Natural killer cell (primary cell): ENCODE measurements around the gene GUCA2B. TPM values are rescaled to one million over a fixed set of nuclear protein-coding genes. Genes with fewer than 3 reads are reported as not detected.

Experiments used
- ATAC-seq, 3 donors: fragments of 150-1000 bp in 2 of 3; fragments of 200-7000 bp in 1 of 3; cut with Tn5 transposase; 1 replicate in 1 of 3; 2 replicates in 2 of 3; pipeline ENCODE4 v1.10.0; 2021; ENCODE audit warnings: mild to moderate bottlenecking in 2 of 3, moderate library complexity in 2 of 3
- DNase-seq, 2 donors: peaks; one replicate each; pipeline versions ENCODE4 v3.0.0 to v3.0.0-alpha.2; 2013 to 2021; ENCODE audit warnings: mixed read lengths in 1 of 2
- H3K27ac ChIP-seq: one replicate; pipeline ENCODE4 v1.5.1; 2013; ENCODE audit warnings: mild to moderate bottlenecking, low read length
- H3K27me3 ChIP-seq: one replicate; pipeline ENCODE4 v1.6.1; 2013; ENCODE audit warnings: low read length; ENCODE audit not compliant: control insufficient read depth, insufficient read depth
- H3K36me3 ChIP-seq: one replicate; pipeline ENCODE4 v1.6.1; 2013; ENCODE audit warnings: low read length; ENCODE audit not compliant: control insufficient read depth, insufficient read depth
- H3K4me1 ChIP-seq: one replicate; pipeline ENCODE4 v1.6.1; 2013; ENCODE audit warnings: low read length; ENCODE audit not compliant: control insufficient read depth, insufficient read depth
- H3K4me3 ChIP-seq: one replicate; pipeline ENCODE4 v1.5.1; 2013; ENCODE audit warnings: low read length
- H3K9me3 ChIP-seq: one replicate; pipeline ENCODE4 v1.6.1; 2013; ENCODE audit warnings: low read length; ENCODE audit not compliant: control insufficient read depth, insufficient read depth
- H3K27ac Mint-ChIP-seq, 2 donors: one replicate each; pipeline ENCODE4 v1.8.0; 2022; ENCODE audit warnings: mild to moderate bottlenecking in 2 of 2, mixed read lengths in 2 of 2, moderate library complexity in 1 of 2
- H3K27me3 Mint-ChIP-seq, 2 donors: one replicate each; pipeline ENCODE4 v1.8.0; 2022; ENCODE audit warnings: low read depth in 2 of 2, mixed read lengths in 2 of 2
- H3K36me3 Mint-ChIP-seq: one replicate; pipeline ENCODE4 v1.8.0; 2022; ENCODE audit warnings: mixed read lengths
- H3K4me1 Mint-ChIP-seq, 2 donors: one replicate each; pipeline ENCODE4 v1.8.0; 2022; ENCODE audit warnings: mixed read lengths in 2 of 2
- H3K4me3 Mint-ChIP-seq: one replicate; pipeline ENCODE4 v1.8.0; 2022; ENCODE audit warnings: mild to moderate bottlenecking, moderate library complexity, mixed read lengths
- H3K9me3 Mint-ChIP-seq, 2 donors: one replicate each; pipeline ENCODE4 v1.8.0; 2022; ENCODE audit warnings: mixed read lengths in 2 of 2
- CTCF ChIP-seq: fragments of 200-600 bp; IDR thresholded peaks from one replicate; pipeline ENCODE4 v1.8.0; 2022; ENCODE audit warnings: antibody characterized with exemption
- WGBS: methylation state at CpG from one replicate; pipeline ENCODE4 v1.1.7; 2013; ENCODE audit warnings: missing lambda C conversion rate; ENCODE audit not compliant: insufficient coverage; 5-methylcytosine and 5-hydroxymethylcytosine counted together
- intact Hi-C: fragments of 100-400 bp; cut with micrococcal nuclease; formaldehyde crosslinking; loops from one replicate; pipeline ENCODE4 v1.14.2; 2022
- total RNA-seq, 4 donors: library from RNA; stranded (reverse); fragments of 120-200 nt in 1 of 4; gene quantifications; one replicate each; pipeline versions ENCODE4 v1.2.3 to v1.2.4, GENCODE V29; 2013 to 2022

GUCA2B gene
- total RNA-seq, 3 donors from 2014 or later (not counting 1 experiment from before 2014, with no cell fraction given), result not detected

- no peak for TF ChIP-seq CTCF
- Mint-ChIP-seq H3K27ac (no peak overlapping the region), H3K4me3 (no peak overlapping the region), H3K36me3 (peaks cover 14% of the 10 kb centered on the region), H3K9me3 (peaks cover 4 to 5% of the 10 kb centered on the region in 2 donors), H3K27me3 (peaks cover 4 to 13% of the 10 kb centered on the region in 2 donors), H3K4me1 (peaks cover 7% of the 10 kb centered on the region in 2 donors)
- no peaks in the 10 kb centered on the region for H3K9me3 ChIP-seq
- WGBS, result 92% methylated on average over 14 of the region's 16 CpGs
- ATAC-seq (no peak), DNase-seq (no peak)
- intact Hi-C loops, result no loop called here
- H3K4me3 ChIP-seq, result no peak overlapping the region
- no peak overlapping the region for H3K27ac ChIP-seq
- no peaks in the 10 kb centered on the region for H3K36me3 ChIP-seq
- no peaks in the 10 kb centered on the region for H3K27me3 ChIP-seq
- H3K4me1 ChIP-seq, result peaks cover 9% of the 10 kb centered on the region
Observed at GRCh38 chr1:42163536-42164503, 10.6 kb downstream of the GUCA2B start.

GRCh38 chr1:42164551-42165420 lies 11.6 kb downstream of the GUCA2B start, which contains the start of gene GUCA2A:
TSS of gene GUCA2A (minus strand) at chr1:42164745. CDS start at chr1:42164712, 33 bp downstream.
- H3K27me3 Mint-ChIP-seq, result peaks cover 4 to 13% of the 10 kb centered on the region in 2 donors
- no peak within 1 kb of the TSS for H3K27ac ChIP-seq
- WGBS, result 92% methylated on average over 22 of the region's 24 CpGs
- no peak within 1 kb of the TSS for H3K27ac Mint-ChIP-seq
- ATAC-seq (no peak), DNase-seq (no peak)
- no peak for TF ChIP-seq CTCF
- H3K9me3 ChIP-seq, result no peaks in the 10 kb centered on the region
- H3K4me3 ChIP-seq, result no peak within 1 kb of the TSS
- H3K36me3 ChIP-seq, result no peaks in the 10 kb centered on the region
- H3K4me1 ChIP-seq, result peaks cover 9% of the 10 kb centered on the region
- intact Hi-C loops, result no loop called here
- no peaks in the 10 kb centered on the region for H3K27me3 ChIP-seq
- peaks cover 4 to 5% of the 10 kb centered on the region in 2 donors for H3K9me3 Mint-ChIP-seq
- peaks cover 14% of the 10 kb centered on the region for H3K36me3 Mint-ChIP-seq
- peaks cover 7% of the 10 kb centered on the region in 2 donors for H3K4me1 Mint-ChIP-seq
- H3K4me3 Mint-ChIP-seq, result no peak within 1 kb of the TSS

- Histone ChIP-seq H3K36me3 (no peaks in the 10 kb centered on the region), H3K4me3 (no peak overlapping the region), H3K27me3 (no peaks in the 10 kb centered on the region), H3K4me1 (peaks cover 9% of the 10 kb centered on the region), H3K9me3 (no peaks in the 10 kb centered on the region), H3K27ac (no peak overlapping the region)
- ATAC-seq, result peak in 1 of 3 donors; percentile 22
- H3K9me3 Mint-ChIP-seq, result peaks cover 3% of the 10 kb centered on the region in 2 donors
- DNase-seq, result no peak
- WGBS, result 88% methylated on average over 12 of the region's 12 CpGs
- H3K4me1 Mint-ChIP-seq, result peaks cover 7% of the 10 kb centered on the region in 2 donors
- no peak overlapping the region for H3K4me3 Mint-ChIP-seq
- no peak for TF ChIP-seq CTCF
- H3K27ac Mint-ChIP-seq, result no peak overlapping the region
- peaks cover 7% of the 10 kb centered on the region for H3K36me3 Mint-ChIP-seq
- intact Hi-C loops, result no loop called here
- H3K27me3 Mint-ChIP-seq, result peaks cover 3 to 9% of the 10 kb centered on the region in 2 donors
Observed at GRCh38 chr1:42165511-42166210, 12.5 kb downstream of the GUCA2B start.
